ENCODE measurements around the gene IFT80.

DNA sequence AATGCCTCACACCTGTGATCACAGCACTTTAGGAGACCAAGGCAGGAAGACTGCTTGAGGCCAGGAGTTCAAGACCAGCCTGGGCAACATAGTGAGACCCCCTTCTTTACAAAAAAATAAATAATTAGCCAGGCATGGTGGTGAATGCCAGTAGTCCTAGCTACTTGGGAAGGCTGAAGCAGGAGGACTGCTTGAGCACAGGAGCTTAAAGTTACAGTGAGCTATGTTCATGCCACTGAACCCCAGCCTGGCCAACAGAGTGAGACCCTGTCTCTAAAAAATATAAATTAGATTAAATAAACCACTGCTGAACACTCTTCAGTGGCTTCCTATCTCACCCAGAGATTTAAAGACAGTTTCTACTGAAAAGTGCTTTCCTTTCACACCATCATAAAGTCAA lies 6.2 kb downstream of the IFT80 start:
- no peak for TF ChIP-seq CTCF (IDR thresholded peaks at IDR 0.05)
- no peak for TF ChIP-seq POLR2A (IDR thresholded peaks at IDR 0.05)

Data from uterus (tissue), 2 donors.